B cell (primary cell): ENCODE data around the gene HCN2.

Source experiments
- CTCF ChIP-seq: fragments of 200-600 bp; IDR thresholded peaks from one replicate; pipeline ENCODE4 v1.8.0; 2022; ENCODE audit warnings: antibody characterized with exemption, mild to moderate bottlenecking
- EZH2 ChIP-seq: IDR thresholded peaks from 2 replicates; pipeline ENCODE4 v1.6.1; 2012; ENCODE audit warnings: borderline replicate concordance, low read depth, mild to moderate bottlenecking, moderate library complexity, low read length; ENCODE audit not compliant: insufficient read depth, poor library complexity, severe bottlenecking

GRCh38 chr19:641702-642101 lies 52.0 kb downstream of the HCN2 start:
- TF ChIP-seq CTCF (no peak), EZH2 (no peak)
